HEK293 (cell line): ENCODE data around the gene UQCR11.

Experiments used
- CTCF ChIA-PET: fragments of 350-600 bp; formaldehyde crosslinking; extraction: SDS; loops from one replicate; lab custom pipeline; 2021; ENCODE audit warnings: antibody characterized with exemption; lab: Yijun Ruan, JAX
- POLR2A ChIA-PET: fragments of 300-600 bp; formaldehyde crosslinking; extraction: SDS; loops from one replicate; lab custom pipeline; 2020; ENCODE audit warnings: antibody characterized with exemption, inconsistent platforms; lab: Yijun Ruan, JAX
- H3K27ac ChIP-seq: fragments of 200-500 bp; sonication (Bioruptor generic); 2 replicates; pipeline ENCODE4 v1.5.1; 2014; ENCODE audit warnings: low read depth, low read length, control low read depth, inconsistent platforms; ENCODE audit errors: extremely low read depth
- H3K36me3 ChIP-seq, 2 experiments: fragments of 200-500 bp in 1 of 2; sonication (Bioruptor generic) in 1 of 2; 1 replicate in 1 of 2; 2 replicates in 1 of 2; pipeline ENCODE4 v1.5.1; 2014 to 2017; ENCODE audit warnings: inconsistent platforms in 2 of 2, low read length in 2 of 2; ENCODE audit not compliant: control insufficient read depth in 2 of 2, insufficient read depth in 1 of 2
- H3K4me1 ChIP-seq: fragments of 200-500 bp; sonication (Bioruptor generic); 2 replicates; pipeline ENCODE4 v1.5.1; 2014; ENCODE audit warnings: mild to moderate bottlenecking, low read length, inconsistent platforms; ENCODE audit not compliant: control insufficient read depth, insufficient read depth
- H3K4me3 ChIP-seq: 2 replicates; pipeline ENCODE4 v1.5.1; 2011; ENCODE audit warnings: low read depth, mild to moderate bottlenecking, control low read depth, low read length, moderate library complexity
- H3K9me3 ChIP-seq: fragments of 200-500 bp; sonication (Bioruptor generic); 2 replicates; pipeline ENCODE4 v1.5.1; 2014; ENCODE audit warnings: low read depth, low read length, inconsistent platforms; ENCODE audit not compliant: control insufficient read depth, insufficient read depth
- CTCF ChIP-seq: fragments of 450-650 bp; formaldehyde crosslinking; IDR thresholded peaks from 2 replicates; pipeline ENCODE4 v1.5.1; 2016; ENCODE audit warnings: missing biosample characterization, missing genetic modification characterization
- EGR2 ChIP-seq: fragments of 450-650 bp; formaldehyde crosslinking; IDR thresholded peaks from 2 replicates; pipeline ENCODE4 v1.5.1; 2016; ENCODE audit warnings: low read depth, missing biosample characterization, missing genetic modification characterization
- GLI2 ChIP-seq: fragments of 450-650 bp; formaldehyde crosslinking; IDR thresholded peaks from 2 replicates; pipeline ENCODE4; 2017; ENCODE audit warnings: missing biosample characterization, missing genetic modification characterization, low read depth, borderline replicate concordance
- HOXA7 ChIP-seq: sonication (generic); formaldehyde crosslinking; IDR thresholded peaks from 2 replicates; pipeline ENCODE4 v1.8.1; 2022; ENCODE audit warnings: missing genetic modification reagents, borderline replicate concordance
- HOXC10 ChIP-seq: sonication (generic); formaldehyde crosslinking; IDR thresholded peaks from 2 replicates; pipeline ENCODE4 v1.8.1; 2023; ENCODE audit warnings: mild to moderate bottlenecking, missing genetic modification reagents
- INSM2 ChIP-seq: fragments of 450-650 bp; formaldehyde crosslinking; IDR thresholded peaks from 2 replicates; pipeline ENCODE4 v1.5.1; 2016; ENCODE audit warnings: missing biosample characterization, missing genetic modification characterization
- TRIM28 ChIP-seq: IDR thresholded peaks from 2 replicates; pipeline ENCODE4 v1.6.1; 2011; ENCODE audit warnings: low read length, control low read depth, borderline replicate concordance
- ZBTB26 ChIP-seq: fragments of 450-650 bp; formaldehyde crosslinking; optimal IDR thresholded peaks from 2 replicates; pipeline ENCODE3; 2016; ENCODE audit warnings: missing biosample characterization, mild to moderate bottlenecking, missing genetic modification characterization
- ZNF2 ChIP-seq: fragments of 450-650 bp; formaldehyde crosslinking; IDR thresholded peaks from 2 replicates; pipeline ENCODE4 v1.5.1; 2016; ENCODE audit warnings: missing biosample characterization, missing genetic modification characterization
- ZNF24 ChIP-seq: fragments of 450-650 bp; formaldehyde crosslinking; IDR thresholded peaks from 2 replicates; pipeline ENCODE4 v1.5.1; 2016; ENCODE audit warnings: missing biosample characterization, missing genetic modification characterization
- ZNF292 ChIP-seq: fragments of 450-650 bp; formaldehyde crosslinking; IDR thresholded peaks from 2 replicates; pipeline ENCODE4 v1.5.1; 2016; ENCODE audit warnings: low read depth, missing biosample characterization, missing genetic modification characterization, borderline replicate concordance
- ZNF324 ChIP-seq: fragments of 450-650 bp; formaldehyde crosslinking; IDR thresholded peaks from 2 replicates; pipeline ENCODE4 v1.5.1; 2016; ENCODE audit warnings: missing biosample characterization, missing genetic modification characterization
- ZNF335 ChIP-seq: fragments of 450-650 bp; formaldehyde crosslinking; conservative IDR thresholded peaks from 2 replicates; pipeline ENCODE4 v1.5.1; 2016; ENCODE audit warnings: missing biosample characterization, missing genetic modification characterization
- ZNF394 ChIP-seq: fragments of 450-650 bp; formaldehyde crosslinking; IDR thresholded peaks from 2 replicates; pipeline ENCODE4 v1.5.1; 2016; ENCODE audit warnings: missing biosample characterization, missing genetic modification characterization, mild to moderate bottlenecking, moderate library complexity, borderline replicate concordance
- ZNF426 ChIP-seq: fragments of 450-650 bp; formaldehyde crosslinking; IDR thresholded peaks from 2 replicates; pipeline ENCODE4 v1.5.1; 2017; ENCODE audit warnings: missing biosample characterization, missing genetic modification characterization, mild to moderate bottlenecking, inconsistent platforms, moderate library complexity
- ZNF433 ChIP-seq: fragments of 450-650 bp; formaldehyde crosslinking; IDR thresholded peaks from 2 replicates; pipeline ENCODE4 v1.5.1; 2016; ENCODE audit warnings: missing biosample characterization, missing genetic modification characterization, low read depth
- ZNF488 ChIP-seq: fragments of 450-650 bp; formaldehyde crosslinking; IDR thresholded peaks from 2 replicates; pipeline ENCODE4 v1.5.1; 2016; ENCODE audit warnings: missing biosample characterization, missing genetic modification characterization
- ZNF521 ChIP-seq: fragments of 450-650 bp; formaldehyde crosslinking; IDR thresholded peaks from 2 replicates; pipeline ENCODE4 v1.5.1; 2017; ENCODE audit warnings: missing biosample characterization, mild to moderate bottlenecking, missing genetic modification characterization
- ZNF585B ChIP-seq: fragments of 450-650 bp; formaldehyde crosslinking; IDR thresholded peaks from 2 replicates; pipeline ENCODE4 v1.5.1; 2016; ENCODE audit warnings: missing biosample characterization, missing genetic modification characterization
- ZNF600 ChIP-seq: fragments of 450-650 bp; formaldehyde crosslinking; IDR thresholded peaks from 2 replicates; pipeline ENCODE4 v1.5.1; 2016; ENCODE audit warnings: missing biosample characterization, missing genetic modification characterization
- ZNF621 ChIP-seq: fragments of 450-650 bp; formaldehyde crosslinking; IDR thresholded peaks from 2 replicates; pipeline ENCODE4 v1.5.1; 2017; ENCODE audit warnings: missing biosample characterization, missing genetic modification characterization
- ZNF701 ChIP-seq: fragments of 450-650 bp; formaldehyde crosslinking; IDR thresholded peaks from 2 replicates; pipeline ENCODE4 v1.5.1; 2016; ENCODE audit warnings: missing biosample characterization, missing genetic modification characterization
- ZSCAN23 ChIP-seq: fragments of 450-650 bp; formaldehyde crosslinking; IDR thresholded peaks from 2 replicates; pipeline ENCODE4 v1.5.1; 2016; ENCODE audit warnings: missing biosample characterization, missing genetic modification characterization
- TF ChIP-seq, protein P1 (sequence below): fragments of 450-650 bp; formaldehyde crosslinking; IDR thresholded peaks from 2 replicates; pipeline ENCODE4 v1.5.1; 2017; ENCODE audit warnings: missing biosample characterization, missing genetic modification characterization

Gene UQCR11

GRCh38 chr19:1580957-1581356, 24.3 kb downstream of the UQCR11 start:
- CTCF ChIA-PET, result no interaction called here
- Histone ChIP-seq H3K4me1 (no peaks in the 10 kb centered on the region), H3K36me3 (peaks cover 25 to 86% of the 10 kb centered on the region in 2 experiments)
- TF ChIP-seq HOXC10 (CRISPR knock-in tag) (no peak), ZNF324 (tag by site-specific recombination) (no peak), HOXA7 (CRISPR knock-in tag) (no peak), ZNF292 (tag by site-specific recombination) (no peak), TRIM28 (no peak), ZNF521 (tag by site-specific recombination) (no peak), ZNF2 (tag by site-specific recombination) (no peak), ZNF701 (tag by site-specific recombination) (no peak), ZNF433 (no peak)
- TF ChIP-seq, all 188 proteins: peak for 0
- no peak overlapping the region for H3K27ac ChIP-seq
- POLR2A ChIA-PET, result interaction anchor here (0.6 to 1.7 kb wide), 3 partner anchors 10 to 24 kb away, joined by 5 to 9 read pairs (median 7); partner anchors contain the start of genes MBD3 and UQCR11
- H3K4me3 ChIP-seq, result no peak overlapping the region
- no peaks in the 10 kb centered on the region for H3K9me3 ChIP-seq

GRCh38 chr19:1580382-1580781, 24.9 kb downstream of the UQCR11 start:
- H3K27ac ChIP-seq, result no peak overlapping the region
- H3K9me3 ChIP-seq, result no peaks in the 10 kb centered on the region
- H3K36me3 ChIP-seq, result peaks cover 25 to 80% of the 10 kb centered on the region in 2 experiments
- TF ChIP-seq, protein P1, sequence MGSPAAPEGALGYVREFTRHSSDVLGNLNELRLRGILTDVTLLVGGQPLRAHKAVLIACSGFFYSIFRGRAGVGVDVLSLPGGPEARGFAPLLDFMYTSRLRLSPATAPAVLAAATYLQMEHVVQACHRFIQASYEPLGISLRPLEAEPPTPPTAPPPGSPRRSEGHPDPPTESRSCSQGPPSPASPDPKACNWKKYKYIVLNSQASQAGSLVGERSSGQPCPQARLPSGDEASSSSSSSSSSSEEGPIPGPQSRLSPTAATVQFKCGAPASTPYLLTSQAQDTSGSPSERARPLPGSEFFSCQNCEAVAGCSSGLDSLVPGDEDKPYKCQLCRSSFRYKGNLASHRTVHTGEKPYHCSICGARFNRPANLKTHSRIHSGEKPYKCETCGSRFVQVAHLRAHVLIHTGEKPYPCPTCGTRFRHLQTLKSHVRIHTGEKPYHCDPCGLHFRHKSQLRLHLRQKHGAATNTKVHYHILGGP (tag by site-specific recombination), result no peak
- TF ChIP-seq ZBTB26 (tag by site-specific recombination), result no peak
- 0 out of 2 replicates have a peak, but pooled peaks have one; percentile 35 for TF ChIP-seq ZNF600 (tag by site-specific recombination)
- TF ChIP-seq ZNF24, result no peak
- ChIA-PET CTCF (no interaction called here), POLR2A (no interaction called here)
- no peak overlapping the region for H3K4me3 ChIP-seq
- H3K4me1 ChIP-seq, result no peaks in the 10 kb centered on the region

DNA sequence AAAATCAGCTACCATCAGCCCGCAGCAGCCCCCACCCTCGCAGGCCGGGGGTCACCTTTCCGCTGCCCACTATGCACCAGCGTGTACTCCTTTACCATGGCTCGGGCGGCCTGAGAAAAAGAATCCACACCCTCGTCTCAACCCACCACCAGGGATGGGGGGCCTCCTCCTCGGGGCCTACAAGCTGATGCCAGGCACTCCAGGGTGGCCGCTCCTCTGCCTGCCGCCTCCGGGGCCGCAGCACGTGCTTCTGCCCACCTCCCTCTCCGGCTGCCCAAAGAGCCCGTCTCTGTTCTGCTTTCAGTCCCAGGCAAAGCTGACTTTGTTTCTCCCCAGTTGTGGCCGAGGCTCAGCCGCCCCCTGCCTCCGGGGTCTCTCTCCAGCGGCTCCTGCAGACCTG, 26.0 kb downstream of the UQCR11 start:
- H3K9me3 ChIP-seq, result no peaks in the 10 kb centered on the region
- TF ChIP-seq ZNF621 (tag by site-specific recombination) (no peak), CTCF (tag by site-specific recombination) (no peak), ZNF585B (tag by site-specific recombination) (no peak), ZNF335 (tag by site-specific recombination) (peak; percentile 47), GLI2 (no peak), ZNF426 (tag by site-specific recombination) (no peak), EGR2 (peak; percentile 27; the same call in 1 of the 2 replicates), INSM2 (tag by site-specific recombination) (no peak), ZNF394 (0 out of 2 replicates have a peak, but pooled peaks have one; percentile 37), ZNF488 (tag by site-specific recombination) (no peak), ZSCAN23 (no peak)
- TF ChIP-seq, all 188 proteins: peak for 3
- ChIA-PET POLR2A (interaction anchor here (0.6 to 1.5 kb wide), 3 partner anchors 8 to 310 kb away, joined by 4 to 7 read pairs (median 5); partner anchors contain the start of gene CIRBP), CTCF (no interaction called here)
- H3K27ac ChIP-seq, result no peak overlapping the region
- H3K4me3 ChIP-seq, result no peak overlapping the region
- H3K4me1 ChIP-seq, result no peaks in the 10 kb centered on the region
- H3K36me3 ChIP-seq, result peaks cover 25 to 69% of the 10 kb centered on the region in 2 experiments
